GM12878 (cell line): Measurements from ENCODE around the gene TMEM38A. TPM values are rescaled to one million over a fixed set of nuclear protein-coding genes. Genes with fewer than 3 reads are reported as not detected.

ENCODE experiments used
- CHD1 ChIP-seq: IDR thresholded peaks from 2 replicates; pipeline ENCODE4 v1.6.1; 2012; ENCODE audit warnings: low read depth, low read length, improper control_type of control experiment
- CHD2 ChIP-seq: IDR thresholded peaks from 2 replicates; pipeline ENCODE4 v1.6.1; 2011; ENCODE audit warnings: low read depth, low read length, improper control_type of control experiment, borderline replicate concordance
- IKZF2 ChIP-seq, 2 experiments: fragments of 450-650 bp; IDR thresholded peaks; 2 replicates each; pipeline ENCODE4 v1.6.1; 2017; ENCODE audit warnings: mild to moderate bottlenecking in 2 of 2, moderate library complexity in 2 of 2
- IRF4 ChIP-seq: IDR thresholded peaks from 2 replicates; pipeline ENCODE4 v1.6.1; 2011; ENCODE audit warnings: low read depth, low read length
- KLF5 ChIP-seq: fragments of 450-650 bp; IDR thresholded peaks from 2 replicates; pipeline ENCODE4 v1.6.1; 2014; ENCODE audit warnings: mild to moderate bottlenecking; ENCODE audit not compliant: partially characterized antibody
- LARP7 ChIP-seq: fragments of 450-650 bp; IDR thresholded peaks from 2 replicates; pipeline ENCODE4 v1.6.1; 2017; ENCODE audit warnings: mild to moderate bottlenecking
- NFIC ChIP-seq: IDR thresholded peaks from 2 replicates; pipeline ENCODE4 v1.6.1; 2012; ENCODE audit warnings: low read depth, mild to moderate bottlenecking, inconsistent platforms, low read length, moderate library complexity
- PBX3 ChIP-seq: IDR thresholded peaks from 2 replicates; pipeline ENCODE4 v1.6.1; 2011; ENCODE audit warnings: mild to moderate bottlenecking, low read depth, low read length, moderate library complexity; ENCODE audit not compliant: insufficient replicate concordance
- POU2F2 ChIP-seq: IDR thresholded peaks from 3 replicates; pipeline ENCODE4 v1.6.1; 2011; ENCODE audit warnings: low read depth, mild to moderate bottlenecking, low read length, borderline replicate concordance
- RFX5 ChIP-seq: IDR thresholded peaks from 2 replicates; pipeline ENCODE4 v1.6.1; 2011; ENCODE audit warnings: low read depth, low read length, improper control_type of control experiment
- SMC3 ChIP-seq: IDR thresholded peaks from 2 replicates; pipeline ENCODE4 v1.6.1; 2011; ENCODE audit warnings: low read length, improper control_type of control experiment, borderline replicate concordance
- ZBTB4 ChIP-seq: fragments of 450-650 bp; formaldehyde crosslinking; IDR thresholded peaks from 2 replicates; pipeline ENCODE4 v1.4.0; 2022; ENCODE audit warnings: mild to moderate bottlenecking, moderate library complexity
- ZNF274 ChIP-seq: IDR thresholded peaks from one replicate; pipeline ENCODE4 v1.8.0; 2011; ENCODE audit not compliant: insufficient read length, insufficient read depth
- polyA plus RNA-seq, 11 experiments: library from polyadenylated mRNA; depleted of rRNA in 4 of 11; unstranded in 6 of 11; stranded (reverse) in 5 of 11; fragments of >200 nt; fragmentation: Nextera tagmentation in 4 of 11; fragmentation: Illumina TruSeq in 1 of 11; extraction: Ambion mirVana in 4 of 11; extraction: Trizol in 1 of 11; gene quantifications; 1 replicate in 1 of 11; 2 replicates in 10 of 11; pipeline versions ENCODE4 v1.2.1 to v1.2.3, GENCODE V29; 2011 to 2016; ENCODE audit warnings: inconsistent platforms in 2 of 11, missing spikeins in 2 of 11, low read depth in 1 of 11
- total RNA-seq, 4 experiments: library from RNA; depleted of rRNA in 3 of 4; stranded (reverse); fragments of >200 nt in 3 of 4; fragmentation: Illumina TruSeq in 1 of 4; extraction: Trizol in 1 of 4; gene quantifications; 2 replicates each; pipeline versions ENCODE4 v1.2.1 to v1.2.3, GENCODE V29; 2013 to 2021

The TMEM38A gene
- total and polyA plus RNA-seq, 10 of the 15 experiments (the other 5 are each of a cell fraction or from before 2014, with no cell fraction given) = 4.5 to 22.2 (median 15.0) TPM

GRCh38 chr19:16684216-16684615, 23.3 kb downstream of the TMEM38A start (continued):
- TF ChIP-seq ZBTB4 (CRISPR knock-in tag) (no peak), ZNF274 (no peak), SMC3 (no peak), LARP7 (no peak), POU2F2 (no peak), CHD2 (no peak), PBX3 (no peak), KLF5 (no peak), IRF4 (no peak), CHD1 (no peak), NFIC (no peak), RFX5 (no peak), IKZF2 (IDR thresholded peaks at IDR 0.05) (no peak)
